ENCODE results near the gene MAP3K20.

The MAP3K20 gene

GRCh38 chr2:173230181-173230580 lies 154.5 kb downstream of the MAP3K20 start:
- no peak for TF ChIP-seq CTCF (IDR thresholded peaks at IDR 0.05; ENCODE audit: borderline replicate concordance, insufficient read depth, low read depth, low read length)
- no peak overlapping the region for H3K4me3 ChIP-seq (ENCODE audit: low read depth, low read length)

GRCh38 chr2:173231042-173231441 lies 155.4 kb downstream of the MAP3K20 start:
- no peak overlapping the region for H3K4me3 ChIP-seq (ENCODE audit: low read depth, low read length)
- TF ChIP-seq CTCF (IDR thresholded peaks at IDR 0.05; ENCODE audit: borderline replicate concordance, insufficient read depth, low read depth, low read length): no peak

GRCh38 chr2:173231465-173231864 lies 155.8 kb downstream of the MAP3K20 start:
- no peak for TF ChIP-seq CTCF (IDR thresholded peaks at IDR 0.05; ENCODE audit: borderline replicate concordance, insufficient read depth, low read depth, low read length)
- no peak overlapping the region for H3K4me3 ChIP-seq (ENCODE audit: low read depth, low read length)

- no peak for TF ChIP-seq CTCF (IDR thresholded peaks at IDR 0.05; ENCODE audit: borderline replicate concordance, insufficient read depth, low read depth, low read length)
- no peak overlapping the region for H3K4me3 ChIP-seq (ENCODE audit: low read depth, low read length)
These were observed 157.5 kb downstream of the MAP3K20 start for GRCh38 chr2:173232956-173233744.

- no peak for TF ChIP-seq CTCF (IDR thresholded peaks at IDR 0.05; ENCODE audit: borderline replicate concordance, insufficient read depth, low read depth, low read length)
- no peak overlapping the region for H3K4me3 ChIP-seq (ENCODE audit: low read depth, low read length)
These were observed 160.5 kb downstream of the MAP3K20 start for GRCh38 chr2:173235947-173236803.

- no peak for TF ChIP-seq CTCF (IDR thresholded peaks at IDR 0.05; ENCODE audit: borderline replicate concordance, insufficient read depth, low read depth, low read length)
- no peak overlapping the region for H3K4me3 ChIP-seq (ENCODE audit: low read depth, low read length)
These were observed 162.7 kb downstream of the MAP3K20 start for GRCh38 chr2:173238385-173238784.

Data from GM12875 (cell line).